ENCODE measurements around the gene ADAM8.

The ADAM8 gene

GRCh38 chr10:133299738-133300137, 23.1 kb upstream of the ADAM8 start:
- no peak overlapping the region for H3K4me3 Mint-ChIP-seq
- H3K9me3 Mint-ChIP-seq, result no peaks in the 10 kb centered on the region
- no peak for ATAC-seq (ENCODE audit: low read depth)
- H3K27me3 Mint-ChIP-seq, result no peaks in the 10 kb centered on the region
- H3K4me1 Mint-ChIP-seq, result peaks cover 7% of the 10 kb centered on the region
- peaks cover 35% of the 10 kb centered on the region for H3K36me3 Mint-ChIP-seq
- H3K27ac Mint-ChIP-seq, result no peak overlapping the region
- DNase-seq (ENCODE audit: low spot score in 2 of 2), result no peak

GRCh38 chr10:133299224-133299623, 22.6 kb upstream of the ADAM8 start:
- ATAC-seq (ENCODE audit: low read depth), result no peak
- H3K4me1 Mint-ChIP-seq, result peaks cover 7% of the 10 kb centered on the region
- no peak overlapping the region for H3K4me3 Mint-ChIP-seq
- H3K27ac Mint-ChIP-seq, result no peak overlapping the region
- no peaks in the 10 kb centered on the region for H3K9me3 Mint-ChIP-seq
- no peak for DNase-seq (ENCODE audit: low spot score in 2 of 2)
- no peaks in the 10 kb centered on the region for H3K27me3 Mint-ChIP-seq
- H3K36me3 Mint-ChIP-seq, result peaks cover 38% of the 10 kb centered on the region

- Mint-ChIP-seq H3K9me3 (no peaks in the 10 kb centered on the region), H3K27me3 (no peaks in the 10 kb centered on the region), H3K4me1 (peaks cover 5% of the 10 kb centered on the region), H3K27ac (no peak overlapping the region), H3K36me3 (peaks cover 38% of the 10 kb centered on the region), H3K4me3 (no peak overlapping the region)
- ATAC-seq (ENCODE audit: low read depth), result no peak
- no peak for DNase-seq (ENCODE audit: low spot score in 2 of 2)
Measured at GRCh38 chr10:133298466-133298865, 21.8 kb upstream of the ADAM8 start.

GRCh38 chr10:133297504-133297903, 20.8 kb upstream of the ADAM8 start:
- no peak for DNase-seq (ENCODE audit: low spot score in 2 of 2)
- H3K27me3 Mint-ChIP-seq, result no peaks in the 10 kb centered on the region
- no peak overlapping the region for H3K27ac Mint-ChIP-seq
- ATAC-seq (ENCODE audit: low read depth), result no peak
- H3K36me3 Mint-ChIP-seq, result peaks cover 35% of the 10 kb centered on the region
- no peak overlapping the region for H3K4me3 Mint-ChIP-seq
- H3K9me3 Mint-ChIP-seq, result no peaks in the 10 kb centered on the region
- H3K4me1 Mint-ChIP-seq, result peaks cover 2% of the 10 kb centered on the region

GRCh38 chr10:133295426-133296320, 19.0 kb upstream of the ADAM8 start:
- Mint-ChIP-seq H3K4me3 (no peak overlapping the region), H3K4me1 (no peaks in the 10 kb centered on the region), H3K27ac (no peak overlapping the region), H3K9me3 (no peaks in the 10 kb centered on the region), H3K27me3 (no peaks in the 10 kb centered on the region), H3K36me3 (peaks cover 28% of the 10 kb centered on the region)
- DNase-seq (ENCODE audit: low spot score in 2 of 2), result no peak
- ATAC-seq (ENCODE audit: low read depth), result no peak

GRCh38 chr10:133294189-133294588, 17.5 kb upstream of the ADAM8 start:
- no peak overlapping the region for H3K27ac Mint-ChIP-seq
- peaks cover 21% of the 10 kb centered on the region for H3K36me3 Mint-ChIP-seq
- H3K4me3 Mint-ChIP-seq, result no peak overlapping the region
- no peak for ATAC-seq (ENCODE audit: low read depth)
- H3K9me3 Mint-ChIP-seq, result no peaks in the 10 kb centered on the region
- DNase-seq (ENCODE audit: low spot score in 2 of 2), result no peak
- H3K27me3 Mint-ChIP-seq, result no peaks in the 10 kb centered on the region
- H3K4me1 Mint-ChIP-seq, result no peaks in the 10 kb centered on the region

GRCh38 chr10:133293810-133294119, 17.1 kb upstream of the ADAM8 start:
- H3K4me3 Mint-ChIP-seq, result no peak overlapping the region
- peaks cover 22% of the 10 kb centered on the region for H3K36me3 Mint-ChIP-seq
- ATAC-seq (ENCODE audit: low read depth), result no peak
- no peak for DNase-seq (ENCODE audit: low spot score in 2 of 2)
- no peaks in the 10 kb centered on the region for H3K4me1 Mint-ChIP-seq
- no peak overlapping the region for H3K27ac Mint-ChIP-seq
- no peaks in the 10 kb centered on the region for H3K27me3 Mint-ChIP-seq
- H3K9me3 Mint-ChIP-seq, result no peaks in the 10 kb centered on the region

GRCh38 chr10:133292919-133293809, 16.5 kb upstream of the ADAM8 start:
- DNase-seq (ENCODE audit: low spot score in 2 of 2) (no peak), ATAC-seq (ENCODE audit: low read depth) (no peak)
- Mint-ChIP-seq H3K27ac (no peak overlapping the region), H3K36me3 (peaks cover 20% of the 10 kb centered on the region), H3K4me1 (no peaks in the 10 kb centered on the region), H3K27me3 (no peaks in the 10 kb centered on the region), H3K4me3 (no peak overlapping the region), H3K9me3 (no peaks in the 10 kb centered on the region)

- H3K4me3 Mint-ChIP-seq, result no peak overlapping the region
- ATAC-seq (ENCODE audit: low read depth) (no peak), DNase-seq (ENCODE audit: low spot score in 2 of 2) (no peak)
- no peaks in the 10 kb centered on the region for H3K9me3 Mint-ChIP-seq
- no peak overlapping the region for H3K27ac Mint-ChIP-seq
- H3K27me3 Mint-ChIP-seq, result no peaks in the 10 kb centered on the region
- H3K36me3 Mint-ChIP-seq, result peaks cover 34% of the 10 kb centered on the region
- no peaks in the 10 kb centered on the region for H3K4me1 Mint-ChIP-seq
Measured at GRCh38 chr10:133289761-133290160, 13.1 kb upstream of the ADAM8 start.

- H3K4me3 Mint-ChIP-seq, result no peak overlapping the region
- no peak overlapping the region for H3K27ac Mint-ChIP-seq
- no peak for DNase-seq (ENCODE audit: low spot score in 2 of 2)
- peaks cover 2% of the 10 kb centered on the region for H3K4me1 Mint-ChIP-seq
- no peak for ATAC-seq (ENCODE audit: low read depth)
- H3K36me3 Mint-ChIP-seq, result peaks cover 40% of the 10 kb centered on the region
- no peaks in the 10 kb centered on the region for H3K9me3 Mint-ChIP-seq
- no peaks in the 10 kb centered on the region for H3K27me3 Mint-ChIP-seq
Measured at GRCh38 chr10:133287832-133288500, 11.3 kb upstream of the ADAM8 start.

- no peak overlapping the region for H3K4me3 Mint-ChIP-seq
- peaks cover 43% of the 10 kb centered on the region for H3K36me3 Mint-ChIP-seq
- peaks cover 2% of the 10 kb centered on the region for H3K4me1 Mint-ChIP-seq
Measured at GRCh38 chr10:133286366-133286765, 9.7 kb upstream of the ADAM8 start.

GRCh38 chr10:133285217-133285616, 8.5 kb upstream of the ADAM8 start:
- DNase-seq (ENCODE audit: low spot score in 2 of 2) (no peak), ATAC-seq (ENCODE audit: low read depth) (no peak)
- Mint-ChIP-seq H3K36me3 (peaks cover 47% of the 10 kb centered on the region), H3K27me3 (no peaks in the 10 kb centered on the region), H3K27ac (no peak overlapping the region), H3K9me3 (no peaks in the 10 kb centered on the region), H3K4me3 (no peak overlapping the region), H3K4me1 (peaks cover 2% of the 10 kb centered on the region)

More at GRCh38 chr10:133286366-133286765, 9.7 kb upstream of the ADAM8 start:
- DNase-seq (ENCODE audit: low spot score in 2 of 2), result no peak
- Mint-ChIP-seq H3K27ac (no peak overlapping the region), H3K27me3 (no peaks in the 10 kb centered on the region), H3K9me3 (no peaks in the 10 kb centered on the region)
- no peak for ATAC-seq (ENCODE audit: low read depth)

GRCh38 chr10:133283931-133284330, 7.3 kb upstream of the ADAM8 start:
- H3K27ac Mint-ChIP-seq, result no peak overlapping the region
- H3K36me3 Mint-ChIP-seq, result peaks cover 44% of the 10 kb centered on the region
- no peak overlapping the region for H3K4me3 Mint-ChIP-seq
- H3K27me3 Mint-ChIP-seq, result no peaks in the 10 kb centered on the region
- no peak for ATAC-seq (ENCODE audit: low read depth)
- peaks cover 10% of the 10 kb centered on the region for H3K4me1 Mint-ChIP-seq
- DNase-seq (ENCODE audit: low spot score in 2 of 2), result no peak
- H3K9me3 Mint-ChIP-seq, result no peaks in the 10 kb centered on the region

GRCh38 chr10:133282846-133283390, 6.2 kb upstream of the ADAM8 start:
- H3K27me3 Mint-ChIP-seq, result no peaks in the 10 kb centered on the region
- H3K27ac Mint-ChIP-seq, result no peak overlapping the region
- H3K9me3 Mint-ChIP-seq, result no peaks in the 10 kb centered on the region
- peaks cover 20% of the 10 kb centered on the region for H3K4me1 Mint-ChIP-seq
- no peak for DNase-seq (ENCODE audit: low spot score in 2 of 2)
- no peak for ATAC-seq (ENCODE audit: low read depth)
- H3K4me3 Mint-ChIP-seq, result no peak overlapping the region
- H3K36me3 Mint-ChIP-seq, result peaks cover 39% of the 10 kb centered on the region
